Left ventricle myocardium inferior (tissue), 1 donor: Measurements from ENCODE around the gene PLXNB2. TPM values are rescaled to one million over a fixed set of nuclear protein-coding genes. Genes with fewer than 3 reads are reported as not detected.
"Not testable (repeated sequence)": the region's sequence is repeated elsewhere in the genome, so short reads cannot be mapped to it uniquely, and the experiment has no call there.

Experiments
- DNase-seq: peaks from one replicate; pipeline ENCODE4 v3.0.0-alpha.2; 2020
- H3K27ac ChIP-seq: fragments of 200-600 bp; replicated peaks from 2 replicates; pipeline ENCODE4 v1.8.0; 2021
- H3K27me3 ChIP-seq: fragments of 200-600 bp; 2 replicates; pipeline ENCODE4 v1.8.0; 2021; ENCODE audit warnings: low read depth
- H3K36me3 ChIP-seq: fragments of 200-600 bp; 2 replicates; pipeline ENCODE4 v1.8.0; 2021
- H3K4me1 ChIP-seq: fragments of 200-600 bp; 2 replicates; pipeline ENCODE4 v1.8.0; 2021
- H3K4me3 ChIP-seq: fragments of 200-600 bp; 2 replicates; pipeline ENCODE4 v1.8.0; 2021; ENCODE audit warnings: mild to moderate bottlenecking, moderate library complexity
- H3K9me3 ChIP-seq: fragments of 200-600 bp; replicated peaks from 2 replicates; pipeline ENCODE4 v1.8.0; 2021
- intact Hi-C: fragments of 100-400 bp; cut with micrococcal nuclease; formaldehyde crosslinking; loops from one replicate; pipeline ENCODE4 v1.11.0; 2022
- total RNA-seq: library from RNA; stranded (reverse); fragmentation: NEBNext Ultra II Directional; extraction: Animal tissue kit (Norgen Biotek cat#: 25700); gene quantifications from one replicate; pipeline ENCODE4 v1.2.1, GENCODE V29; 2021
- TF ChIP-seq, protein P1 (sequence below): fragments of 200-600 bp; IDR thresholded peaks from 2 replicates; pipeline ENCODE4 v1.8.0; 2021; ENCODE audit warnings: antibody characterized with exemption, mild to moderate bottlenecking, borderline replicate concordance
- donor health status: DM: no; HTN: yes; CAD: no; lungs with severe emphysema.

The PLXNB2 gene
- total RNA-seq, 1 donor from 2014 or later, result 50.2 TPM

- no peaks in the 10 kb centered on the region for H3K9me3 ChIP-seq
- no peak overlapping the region for H3K4me3 ChIP-seq
- intact Hi-C loops, result no loop called here
- TF ChIP-seq, protein P1, sequence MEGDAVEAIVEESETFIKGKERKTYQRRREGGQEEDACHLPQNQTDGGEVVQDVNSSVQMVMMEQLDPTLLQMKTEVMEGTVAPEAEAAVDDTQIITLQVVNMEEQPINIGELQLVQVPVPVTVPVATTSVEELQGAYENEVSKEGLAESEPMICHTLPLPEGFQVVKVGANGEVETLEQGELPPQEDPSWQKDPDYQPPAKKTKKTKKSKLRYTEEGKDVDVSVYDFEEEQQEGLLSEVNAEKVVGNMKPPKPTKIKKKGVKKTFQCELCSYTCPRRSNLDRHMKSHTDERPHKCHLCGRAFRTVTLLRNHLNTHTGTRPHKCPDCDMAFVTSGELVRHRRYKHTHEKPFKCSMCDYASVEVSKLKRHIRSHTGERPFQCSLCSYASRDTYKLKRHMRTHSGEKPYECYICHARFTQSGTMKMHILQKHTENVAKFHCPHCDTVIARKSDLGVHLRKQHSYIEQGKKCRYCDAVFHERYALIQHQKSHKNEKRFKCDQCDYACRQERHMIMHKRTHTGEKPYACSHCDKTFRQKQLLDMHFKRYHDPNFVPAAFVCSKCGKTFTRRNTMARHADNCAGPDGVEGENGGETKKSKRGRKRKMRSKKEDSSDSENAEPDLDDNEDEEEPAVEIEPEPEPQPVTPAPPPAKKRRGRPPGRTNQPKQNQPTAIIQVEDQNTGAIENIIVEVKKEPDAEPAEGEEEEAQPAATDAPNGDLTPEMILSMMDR, result no peak
- H3K27me3 ChIP-seq, result no peaks in the 10 kb centered on the region
- no peaks in the 10 kb centered on the region for H3K36me3 ChIP-seq
- H3K27ac ChIP-seq, result no peak overlapping the region
- DNase-seq, result no peak
- H3K4me1 ChIP-seq, result peaks cover 19% of the 10 kb centered on the region
These were observed 16.5 kb upstream of the PLXNB2 start for GRCh38 chr22:50323900-50324299.

DNA sequence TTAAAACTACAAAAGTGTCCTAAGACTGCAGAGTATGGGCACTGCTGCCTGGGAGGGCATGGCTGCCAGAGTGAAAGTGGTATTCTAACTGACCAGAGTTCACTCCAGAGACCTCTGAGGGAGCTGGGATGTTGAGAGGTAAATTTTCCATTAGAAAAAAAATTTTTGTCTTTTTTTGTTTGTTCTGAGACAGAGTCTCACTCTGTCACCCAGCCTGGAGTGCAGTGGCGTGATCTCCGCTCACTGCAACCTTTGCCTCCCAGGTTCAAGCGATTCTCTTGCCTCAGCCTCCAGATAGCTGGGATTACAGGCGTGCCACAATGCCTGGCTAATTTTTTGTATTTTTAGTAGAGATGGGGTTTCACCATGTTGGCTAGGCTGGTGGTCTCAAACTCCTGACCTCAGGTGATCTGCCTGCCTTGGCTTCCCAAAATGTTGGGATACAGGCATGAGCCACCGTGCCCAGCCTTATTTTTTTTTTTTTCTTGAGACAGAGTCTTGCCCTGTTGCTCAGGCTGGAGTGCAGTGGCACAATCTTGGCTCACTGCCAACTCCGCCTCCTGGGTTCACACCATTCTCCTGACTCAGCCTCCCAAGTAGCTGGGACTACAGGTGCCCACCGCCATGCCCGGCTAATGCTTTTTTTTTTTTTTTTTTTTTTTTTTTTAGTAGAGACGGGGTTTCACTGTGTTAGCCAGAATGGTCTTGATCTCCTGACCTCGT lies 15.1 kb upstream of the PLXNB2 start:
- H3K27ac ChIP-seq, H3K4me3 ChIP-seq, H3K36me3 ChIP-seq, DNase-seq, H3K9me3 ChIP-seq, intact Hi-C loops, H3K27me3 ChIP-seq: not testable (repeated sequence)
- peaks cover 14% of the 10 kb centered on the region for H3K4me1 ChIP-seq

DNA sequence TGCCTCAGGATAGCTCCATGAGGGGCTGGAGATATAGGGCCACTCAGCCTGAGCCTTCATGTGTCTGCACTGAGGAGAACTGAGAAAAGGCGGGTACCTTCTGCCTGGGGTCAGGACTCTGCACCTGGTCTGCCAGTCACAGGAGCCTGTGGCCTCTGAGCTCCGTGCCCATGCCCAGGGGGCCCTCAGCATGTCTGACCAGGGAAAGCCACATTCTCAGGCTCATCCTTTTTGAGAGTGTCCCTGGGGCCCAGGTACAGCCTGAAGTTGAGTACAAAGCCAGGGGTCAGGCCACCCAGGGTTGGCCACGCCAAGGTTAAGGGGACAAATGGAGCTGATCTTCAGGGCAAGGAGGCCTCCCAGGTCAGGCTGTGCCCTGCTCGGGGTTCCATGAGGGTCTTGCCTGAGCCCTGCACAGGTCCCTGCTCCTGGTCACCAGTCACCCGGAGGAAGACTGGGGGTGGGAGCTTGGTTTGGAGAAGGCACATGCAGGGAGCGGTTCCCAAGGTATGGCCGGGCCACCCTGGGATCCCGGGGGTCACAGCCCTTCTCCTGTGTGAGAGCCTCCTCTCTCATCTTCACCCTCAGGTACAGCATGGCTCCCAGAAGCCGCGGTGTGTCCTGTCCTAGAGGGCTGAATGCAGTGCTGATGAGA lies 13.4 kb upstream of the PLXNB2 start:
- intact Hi-C loops, result no loop called here
- Histone ChIP-seq H3K4me3 (no peak overlapping the region), H3K4me1 (no peaks in the 10 kb centered on the region), H3K27ac (no peak overlapping the region), H3K27me3 (no peaks in the 10 kb centered on the region), H3K9me3 (no peaks in the 10 kb centered on the region), H3K36me3 (no peaks in the 10 kb centered on the region)
- TF ChIP-seq, protein P1, result no peak
- no peak for DNase-seq

DNA sequence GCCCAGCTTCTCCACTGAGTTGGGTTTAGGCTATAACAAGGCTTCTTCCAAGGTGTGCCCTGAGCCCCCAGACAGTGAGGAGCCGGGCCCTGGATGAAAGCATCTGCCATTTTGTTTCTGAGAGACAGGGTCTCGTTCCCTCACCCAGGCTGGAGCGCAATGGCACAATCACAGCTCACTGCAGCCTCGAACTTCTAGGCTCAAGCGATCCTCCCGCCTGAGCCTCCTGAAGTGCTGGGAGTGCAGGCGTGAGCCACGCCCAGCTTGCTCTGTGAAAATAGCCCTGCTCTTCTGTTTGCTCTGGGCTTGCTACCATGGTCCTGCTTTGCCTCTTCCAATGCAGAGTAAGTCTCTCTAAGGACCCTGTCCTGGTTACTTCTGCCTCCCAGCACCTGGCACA lies 12.7 kb upstream of the PLXNB2 start:
- no peaks in the 10 kb centered on the region for H3K27me3 ChIP-seq
- H3K9me3 ChIP-seq, result no peaks in the 10 kb centered on the region
- TF ChIP-seq, protein P1, result no peak
- no peaks in the 10 kb centered on the region for H3K36me3 ChIP-seq
- H3K4me1 ChIP-seq, result no peaks in the 10 kb centered on the region
- H3K4me3 ChIP-seq, result no peak overlapping the region
- no peak for DNase-seq
- H3K27ac ChIP-seq, result no peak overlapping the region
- intact Hi-C loops, result no loop called here

- H3K27ac ChIP-seq, result no peak overlapping the region
- no peak for DNase-seq
- H3K36me3 ChIP-seq, result no peaks in the 10 kb centered on the region
- intact Hi-C loops, result no loop called here
- peaks cover 5% of the 10 kb centered on the region for H3K4me1 ChIP-seq
- no peaks in the 10 kb centered on the region for H3K9me3 ChIP-seq
- no peaks in the 10 kb centered on the region for H3K27me3 ChIP-seq
- TF ChIP-seq, protein P1, result no peak
- no peak overlapping the region for H3K4me3 ChIP-seq
These were observed 12.1 kb upstream of the PLXNB2 start for GRCh38 chr22:50319503-50319951.

GRCh38 chr22:50318698-50319411 lies 11.4 kb upstream of the PLXNB2 start:
- H3K36me3 ChIP-seq, result no peaks in the 10 kb centered on the region
- H3K27me3 ChIP-seq, result no peaks in the 10 kb centered on the region
- H3K4me1 ChIP-seq, result peaks cover 12% of the 10 kb centered on the region
- DNase-seq, result no peak
- intact Hi-C loops, result no loop called here
- TF ChIP-seq, protein P1, result no peak
- H3K27ac ChIP-seq, result no peak overlapping the region
- H3K4me3 ChIP-seq, result no peak overlapping the region
- no peaks in the 10 kb centered on the region for H3K9me3 ChIP-seq
